ENCODE data around the gene MX2. TPM values are rescaled to one million over a fixed set of nuclear protein-coding genes. Genes with fewer than 3 reads are reported as not detected.

The MX2 gene
- total and polyA plus RNA-seq, 2 of the 8 experiments (the other 6 are each of a cell fraction or from before 2014, with no cell fraction given): 3.1 to 8.9 TPM

DNA sequence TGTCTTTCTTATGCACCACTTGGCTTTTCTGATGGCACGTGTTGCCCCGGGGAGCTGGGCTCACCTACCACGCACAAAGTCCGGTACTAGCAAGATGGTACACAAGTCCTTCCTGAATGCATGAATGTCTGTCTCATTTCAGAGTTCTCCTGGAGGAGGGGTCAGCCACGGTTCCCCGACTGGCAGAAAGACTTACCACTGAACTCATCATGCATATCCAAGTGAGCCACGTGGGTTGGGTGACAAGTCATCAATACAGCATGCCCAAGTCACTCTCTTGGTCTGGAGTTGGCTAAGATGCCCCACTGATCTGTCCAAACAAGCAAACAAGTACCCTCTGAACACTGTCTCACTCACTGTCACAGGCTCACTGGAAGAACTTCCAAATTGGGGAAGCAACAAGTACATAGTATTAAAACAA lies 35.7 kb downstream of the MX2 start (continued):
- TF ChIP-seq BACH1 (IDR thresholded peaks at IDR 0.05; ENCODE audit: low read length): no peak
- no peak for TF ChIP-seq EZH2 (IDR thresholded peaks at IDR 0.05; ENCODE audit: low read depth, low read length, severe bottlenecking)
- no peak for TF ChIP-seq RBBP5 (IDR thresholded peaks at IDR 0.05; ENCODE audit: borderline replicate concordance, low read depth, low read length)
- no peak for TF ChIP-seq SIX5 (IDR thresholded peaks at IDR 0.05; ENCODE audit: low read depth, low read length)
- TF ChIP-seq, protein P1, sequence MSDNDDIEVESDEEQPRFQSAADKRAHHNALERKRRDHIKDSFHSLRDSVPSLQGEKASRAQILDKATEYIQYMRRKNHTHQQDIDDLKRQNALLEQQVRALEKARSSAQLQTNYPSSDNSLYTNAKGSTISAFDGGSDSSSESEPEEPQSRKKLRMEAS (IDR thresholded peaks at IDR 0.05): no peak
- TF ChIP-seq SP1 (IDR thresholded peaks at IDR 0.05; ENCODE audit: low read depth, low read length): no peak
